Keratinocyte (primary cell): ENCODE results near the gene ECI1.

Source experiments
- CTCF ChIP-seq, 3 experiments: IDR thresholded peaks in 1 of 3; conservative IDR thresholded peaks in 1 of 3; optimal IDR thresholded peaks in 1 of 3; 2 replicates in 2 of 3; 3 replicates in 1 of 3; pipeline versions ENCODE3 to v1.5.1; 2011; ENCODE audit warnings: low read length in 3 of 3, mild to moderate bottlenecking in 3 of 3, moderate library complexity in 2 of 3, control low read depth in 1 of 3, inconsistent platforms in 1 of 3; ENCODE audit not compliant: insufficient read depth in 2 of 3; ENCODE audit errors: extremely low read depth in 1 of 3
- EZH2 ChIP-seq: IDR thresholded peaks from one replicate; pipeline ENCODE4 v1.6.1; 2012; ENCODE audit warnings: inconsistent platforms, mild to moderate bottlenecking, low read length, moderate library complexity

- no peak for TF ChIP-seq CTCF (optimal IDR thresholded peaks at IDR 0.05 in 1 of 3, IDR thresholded peaks at IDR 0.05 in 1 of 3, conservative IDR thresholded peaks at IDR 0.05 in 1 of 3; ENCODE audit: extremely low read depth in 1 of 3, insufficient read depth in 2 of 3, low read length in 3 of 3)
- no peak for TF ChIP-seq EZH2
These were observed 1.9 kb upstream of the ECI1 start for GRCh38 chr16:2253293-2253692.
